K562 (cell line): Measurements from ENCODE around the gene TMEM63A. TPM values are rescaled to one million over a fixed set of nuclear protein-coding genes. Genes with fewer than 3 reads are reported as not detected.
A peak's percentile ranks its signal among the peaks of the same experiment; 100 is the strongest.

Experiments used
- CCNT2 ChIP-seq: IDR thresholded peaks from 2 replicates; pipeline ENCODE4 v1.6.1; 2011; ENCODE audit warnings: borderline replicate concordance, low read depth, mild to moderate bottlenecking, moderate library complexity, mixed read lengths, low read length; ENCODE audit not compliant: insufficient read length; ENCODE audit errors: extremely low read depth
- CTCF ChIP-seq, 3 experiments: IDR thresholded peaks in 2 of 3; conservative IDR thresholded peaks in 1 of 3; 2 replicates each; pipeline ENCODE4 v1.5.1; 2011 to 2012; ENCODE audit warnings: low read length in 3 of 3, mild to moderate bottlenecking in 3 of 3, control low read depth in 2 of 3, improper control_type of control experiment in 1 of 3, inconsistent platforms in 1 of 3, low read depth in 1 of 3, mixed read lengths in 1 of 3, moderate library complexity in 1 of 3; ENCODE audit not compliant: insufficient read depth in 2 of 3
- POLR2AphosphoS5 ChIP-seq: IDR thresholded peaks from 2 replicates; pipeline ENCODE4 v1.6.1; 2011; ENCODE audit warnings: mild to moderate bottlenecking, low read depth, low read length, moderate library complexity; ENCODE audit not compliant: control insufficient read depth, insufficient read depth
- TEAD1 ChIP-seq, 2 experiments: fragments of 450-650 bp in 1 of 2; sonication (generic) in 1 of 2; formaldehyde crosslinking; IDR thresholded peaks; 2 replicates each; pipeline versions ENCODE4 v1.4.0 to v1.8.0; 2020 to 2022; ENCODE audit warnings: mild to moderate bottlenecking in 2 of 2, missing genetic modification reagents in 1 of 2
- ZBTB11 ChIP-seq, 3 experiments: fragments of 200-800 bp in 1 of 3; fragments of 250-450 bp in 1 of 3; fragments of 450-650 bp in 1 of 3; sonication (Bioruptor Pico) in 1 of 3; sonication (Bioruptor generic) in 1 of 3; formaldehyde crosslinking in 1 of 3; IDR thresholded peaks; 2 replicates each; pipeline versions ENCODE4 v1.6.1 to v1.8.0; 2016 to 2022; ENCODE audit warnings: mild to moderate bottlenecking in 2 of 3, missing genetic modification characterization in 2 of 3, missing compliant biosample characterization in 1 of 3, moderate library complexity in 1 of 3
- ZBTB7A ChIP-seq: IDR thresholded peaks from 2 replicates; pipeline ENCODE4 v1.6.1; 2011; ENCODE audit warnings: low read depth, mild to moderate bottlenecking, low read length, moderate library complexity, borderline replicate concordance; ENCODE audit not compliant: control insufficient read depth
- ZNF707 ChIP-seq: fragments of 250-450 bp; sonication (Bioruptor Pico); conservative IDR thresholded peaks from 2 replicates; pipeline ENCODE4 v1.8.0; 2022; ENCODE audit warnings: inconsistent platforms, mild to moderate bottlenecking, moderate library complexity
- polyA plus RNA-seq, 8 experiments: library from polyadenylated mRNA; depleted of rRNA in 4 of 8; stranded (reverse) in 5 of 8; unstranded in 3 of 8; fragments of >200 nt; fragmentation: Nextera tagmentation in 2 of 8; fragmentation: Illumina TruSeq in 1 of 8; extraction: Ambion mirVana in 2 of 8; extraction: Trizol in 1 of 8; gene quantifications; 2 replicates each; pipeline versions ENCODE4 v1.2.1 to v1.2.3, GENCODE V29; 2011 to 2014; ENCODE audit warnings: inconsistent platforms in 1 of 8, missing spikeins in 1 of 8
- total RNA-seq, 7 experiments: library from RNA; depleted of rRNA in 6 of 7; stranded (reverse); fragments of >200 nt in 6 of 7; fragmentation: Illumina TruSeq in 2 of 7; extraction: Trizol in 2 of 7; gene quantifications; 2 replicates each; pipeline versions ENCODE4 v1.2.1 to v1.2.3, GENCODE V29; 2011 to 2021; ENCODE audit warnings: low replicate concordance in 1 of 7
- TF ChIP-seq, protein P1 (sequence below), 2 experiments: fragments of 450-650 bp; formaldehyde crosslinking in 1 of 2; IDR thresholded peaks; 2 replicates each; pipeline versions ENCODE4 v1.4.0 to v1.6.1; 2014 to 2020; ENCODE audit warnings: mild to moderate bottlenecking in 2 of 2, borderline replicate concordance in 1 of 2, low read depth in 1 of 2

TMEM63A gene
- total and polyA plus RNA-seq, 9 of the 15 experiments (the other 6 are each of a cell fraction or from before 2014, with no cell fraction given): 2.0 to 54.6 (median 17.5) TPM

- TF ChIP-seq TEAD1 (CRISPR knock-in tag; IDR thresholded peaks at IDR 0.05): peak in 1 of 2 experiments; percentile 68; a peak in 1 of 4 replicates
- TF ChIP-seq, protein P1, sequence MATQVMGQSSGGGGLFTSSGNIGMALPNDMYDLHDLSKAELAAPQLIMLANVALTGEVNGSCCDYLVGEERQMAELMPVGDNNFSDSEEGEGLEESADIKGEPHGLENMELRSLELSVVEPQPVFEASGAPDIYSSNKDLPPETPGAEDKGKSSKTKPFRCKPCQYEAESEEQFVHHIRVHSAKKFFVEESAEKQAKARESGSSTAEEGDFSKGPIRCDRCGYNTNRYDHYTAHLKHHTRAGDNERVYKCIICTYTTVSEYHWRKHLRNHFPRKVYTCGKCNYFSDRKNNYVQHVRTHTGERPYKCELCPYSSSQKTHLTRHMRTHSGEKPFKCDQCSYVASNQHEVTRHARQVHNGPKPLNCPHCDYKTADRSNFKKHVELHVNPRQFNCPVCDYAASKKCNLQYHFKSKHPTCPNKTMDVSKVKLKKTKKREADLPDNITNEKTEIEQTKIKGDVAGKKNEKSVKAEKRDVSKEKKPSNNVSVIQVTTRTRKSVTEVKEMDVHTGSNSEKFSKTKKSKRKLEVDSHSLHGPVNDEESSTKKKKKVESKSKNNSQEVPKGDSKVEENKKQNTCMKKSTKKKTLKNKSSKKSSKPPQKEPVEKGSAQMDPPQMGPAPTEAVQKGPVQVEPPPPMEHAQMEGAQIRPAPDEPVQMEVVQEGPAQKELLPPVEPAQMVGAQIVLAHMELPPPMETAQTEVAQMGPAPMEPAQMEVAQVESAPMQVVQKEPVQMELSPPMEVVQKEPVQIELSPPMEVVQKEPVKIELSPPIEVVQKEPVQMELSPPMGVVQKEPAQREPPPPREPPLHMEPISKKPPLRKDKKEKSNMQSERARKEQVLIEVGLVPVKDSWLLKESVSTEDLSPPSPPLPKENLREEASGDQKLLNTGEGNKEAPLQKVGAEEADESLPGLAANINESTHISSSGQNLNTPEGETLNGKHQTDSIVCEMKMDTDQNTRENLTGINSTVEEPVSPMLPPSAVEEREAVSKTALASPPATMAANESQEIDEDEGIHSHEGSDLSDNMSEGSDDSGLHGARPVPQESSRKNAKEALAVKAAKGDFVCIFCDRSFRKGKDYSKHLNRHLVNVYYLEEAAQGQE (IDR thresholded peaks at IDR 0.05; ENCODE audit: borderline replicate concordance): no peak
- TF ChIP-seq, protein P1 (CRISPR knock-in tag; IDR thresholded peaks at IDR 0.05; ENCODE audit: low read depth): 0 out of 2 replicates have a peak, but pooled peaks have one; percentile 54
- TF ChIP-seq ZNF707 (CRISPR knock-in tag): no peak
- TF ChIP-seq POLR2AphosphoS5: peak; percentile 40; the same call in 1 of the 2 replicates
- TF ChIP-seq ZBTB7A: peak; percentile 90; the same call in 1 of the 2 replicates
- peak; percentile 80 for TF ChIP-seq CCNT2
- 0 out of 6 replicates have a peak, but pooled peaks of 1 of the 3 experiments have one; percentile 18 for TF ChIP-seq ZBTB11 (CRISPR knock-in tag; IDR thresholded peaks at IDR 0.05)
- TF ChIP-seq CTCF (IDR thresholded peaks at IDR 0.05 in 2 of 3, conservative IDR thresholded peaks at IDR 0.05 in 1 of 3; ENCODE audit: insufficient read depth in 2 of 3, low read depth in 1 of 3, low read length in 3 of 3): peak; percentile 20 to 60 (median 54); a peak in 4 of 6 replicates
Observed at GRCh38 chr1:225809842-225810578, 72.2 kb downstream of the TMEM63A start, which contains the start of gene EPHX1 (continued).
